T-helper 2 cell treated with Interferon-gamma antibody and Interleukin-4, amounts not matched to agents 5 μg/mL and 100 μg/mL, for 36 hours (primary cell): ENCODE results near the gene METRN.

Experiments
- DNase-seq: peaks from one replicate; pipeline ENCODE4 v3.0.0; 2021; ENCODE audit warnings: low spot score
- H3K27ac Mint-ChIP-seq: one replicate; pipeline ENCODE4 v1.8.0; 2021; ENCODE audit warnings: mild to moderate bottlenecking, mixed read lengths
- H3K27me3 Mint-ChIP-seq: one replicate; pipeline ENCODE4 v1.8.0; 2021; ENCODE audit warnings: low read depth, mixed read lengths
- H3K36me3 Mint-ChIP-seq: one replicate; pipeline ENCODE4 v1.8.0; 2021; ENCODE audit warnings: low read depth, mixed read lengths
- H3K4me1 Mint-ChIP-seq: one replicate; pipeline ENCODE4 v1.8.0; 2021; ENCODE audit warnings: low read depth, mixed read lengths
- H3K4me3 Mint-ChIP-seq: one replicate; pipeline ENCODE4 v1.8.0; 2022; ENCODE audit warnings: mild to moderate bottlenecking, moderate library complexity, mixed read lengths
- H3K9me3 Mint-ChIP-seq: one replicate; pipeline ENCODE4 v1.8.0; 2021; ENCODE audit warnings: mixed read lengths

The METRN gene

DNA sequence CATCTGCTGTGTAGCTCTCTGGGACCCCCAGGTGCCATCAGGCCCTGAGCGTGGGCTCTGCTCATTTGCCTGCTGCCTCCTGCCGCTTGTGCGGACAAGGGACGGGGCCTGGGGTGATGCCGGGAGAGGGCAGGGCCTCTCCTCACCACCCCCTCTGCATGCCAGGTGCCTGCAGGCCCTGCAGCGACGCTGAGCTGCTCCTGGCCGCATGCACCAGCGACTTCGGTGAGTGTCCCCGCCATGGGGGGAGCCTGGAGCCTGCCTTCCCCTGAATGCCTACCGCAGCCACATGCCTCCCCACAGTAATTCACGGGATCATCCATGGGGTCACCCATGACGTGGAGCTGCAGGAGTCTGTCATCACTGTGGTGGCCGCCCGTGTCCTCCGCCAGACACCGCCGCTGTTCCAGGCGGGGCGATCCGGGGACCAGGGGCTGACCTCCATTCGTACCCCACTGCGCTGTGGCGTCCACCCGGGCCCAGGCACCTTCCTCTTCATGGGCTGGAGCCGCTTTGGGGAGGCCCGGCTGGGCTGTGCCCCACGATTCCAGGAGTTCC, 1.9 kb downstream of the METRN start:
- Mint-ChIP-seq H3K27me3 (peaks cover 15% of the 10 kb centered on the region), H3K4me3 (no peak overlapping the region)

DNA sequence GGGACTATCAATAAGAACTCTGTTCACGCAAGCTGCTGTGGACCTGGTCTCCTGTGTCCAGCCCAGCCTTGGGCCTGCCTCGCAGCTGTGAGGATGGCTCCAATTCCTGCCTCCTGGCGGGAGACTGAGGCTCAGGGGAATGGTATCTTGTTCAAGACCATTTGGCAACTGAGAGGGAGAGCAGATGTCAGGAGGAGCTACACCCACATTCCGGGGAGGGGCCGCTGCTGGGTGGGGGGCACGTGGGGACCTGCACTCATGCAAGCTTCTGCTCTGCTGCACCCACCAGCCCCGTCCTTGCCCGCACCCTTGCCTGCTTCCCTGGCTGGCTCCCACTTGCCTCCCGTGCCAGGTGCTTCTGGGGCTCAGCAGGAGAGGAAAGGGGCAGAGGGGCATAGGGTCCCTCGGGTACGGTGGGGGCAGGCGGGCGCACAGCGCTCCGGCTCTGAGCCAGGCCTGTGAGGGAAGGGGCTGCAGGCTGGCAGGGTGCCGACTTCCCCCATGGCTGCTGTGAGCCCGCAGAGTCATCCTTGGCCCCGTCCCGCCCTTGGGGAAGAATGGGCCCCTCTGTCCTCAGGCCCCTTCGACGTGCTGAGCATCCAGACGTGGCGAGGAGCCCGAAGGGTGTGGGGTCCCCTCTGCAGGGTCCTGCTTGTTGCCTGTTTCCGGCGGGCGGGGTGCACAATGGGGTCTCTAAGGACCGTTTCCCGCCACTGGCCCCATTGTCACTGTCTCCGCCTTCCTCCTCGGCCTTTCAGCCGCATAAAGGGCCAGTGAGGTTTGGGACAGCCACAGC, 2.7 kb downstream of the METRN start:
- no peak for DNase-seq
- H3K4me1 Mint-ChIP-seq: peaks cover 3% of the 10 kb centered on the region
- no peak overlapping the region for H3K27ac Mint-ChIP-seq
- peaks cover 14% of the 10 kb centered on the region for H3K27me3 Mint-ChIP-seq
- H3K4me3 Mint-ChIP-seq: no peak overlapping the region
- H3K36me3 Mint-ChIP-seq: no peaks in the 10 kb centered on the region
- H3K9me3 Mint-ChIP-seq: no peaks in the 10 kb centered on the region

More for the DNA sequence above, 1.9 kb downstream of the METRN start:
- no peaks in the 10 kb centered on the region for H3K9me3 Mint-ChIP-seq
- no peaks in the 10 kb centered on the region for H3K36me3 Mint-ChIP-seq
- H3K4me1 Mint-ChIP-seq: peaks cover 3% of the 10 kb centered on the region
- H3K27ac Mint-ChIP-seq: no peak overlapping the region
- DNase-seq: no peak

DNA sequence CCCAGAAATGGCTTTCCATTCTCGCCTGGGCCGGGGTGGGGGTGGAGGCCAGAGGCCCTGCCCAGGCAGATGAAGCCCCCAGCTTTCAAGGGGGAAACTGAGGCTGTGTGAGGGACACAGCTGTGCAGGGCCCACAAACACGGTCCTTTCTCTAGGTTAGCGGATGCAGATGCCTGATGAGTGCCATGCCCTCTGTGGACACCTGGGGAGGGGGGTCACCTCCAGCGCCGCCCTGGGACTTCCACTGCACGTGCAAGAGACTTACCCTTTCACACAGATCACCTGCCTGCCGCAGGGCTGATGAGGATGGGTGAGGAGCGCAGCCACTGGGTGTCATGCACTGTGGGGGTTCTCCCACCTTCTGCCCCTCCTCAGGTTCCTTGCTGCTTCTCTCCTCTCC, 3.5 kb downstream of the METRN start:
- Mint-ChIP-seq H3K4me1 (peaks cover 3% of the 10 kb centered on the region), H3K36me3 (no peaks in the 10 kb centered on the region), H3K9me3 (no peaks in the 10 kb centered on the region), H3K4me3 (no peak overlapping the region), H3K27ac (no peak overlapping the region), H3K27me3 (peaks cover 11% of the 10 kb centered on the region)
- no peak for DNase-seq

DNA sequence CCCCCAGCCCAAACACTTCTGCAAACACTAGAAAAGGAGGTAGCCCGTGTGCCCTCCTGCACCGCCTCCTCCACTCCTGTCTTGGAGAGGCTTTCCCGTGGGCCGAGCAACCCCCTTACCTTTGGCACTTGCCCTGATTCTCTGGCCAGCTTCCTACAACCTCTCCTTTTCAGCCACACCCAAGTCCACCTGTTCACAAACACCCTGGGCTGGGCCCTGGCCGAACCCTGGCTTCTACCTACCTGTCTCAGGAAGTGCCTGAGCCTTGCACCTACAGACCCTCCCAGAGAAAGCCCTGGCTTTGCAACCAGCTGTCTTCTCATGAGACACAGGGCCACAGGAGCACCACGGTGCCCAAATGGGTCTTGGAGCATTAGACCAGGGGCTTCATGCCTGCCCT, 4.0 kb downstream of the METRN start:
- Mint-ChIP-seq H3K27ac (no peak overlapping the region), H3K36me3 (no peaks in the 10 kb centered on the region), H3K27me3 (peaks cover 10% of the 10 kb centered on the region), H3K4me1 (peaks cover 3% of the 10 kb centered on the region), H3K9me3 (no peaks in the 10 kb centered on the region), H3K4me3 (peak overlapping the region; percentile 17)
- no peak for DNase-seq

DNA sequence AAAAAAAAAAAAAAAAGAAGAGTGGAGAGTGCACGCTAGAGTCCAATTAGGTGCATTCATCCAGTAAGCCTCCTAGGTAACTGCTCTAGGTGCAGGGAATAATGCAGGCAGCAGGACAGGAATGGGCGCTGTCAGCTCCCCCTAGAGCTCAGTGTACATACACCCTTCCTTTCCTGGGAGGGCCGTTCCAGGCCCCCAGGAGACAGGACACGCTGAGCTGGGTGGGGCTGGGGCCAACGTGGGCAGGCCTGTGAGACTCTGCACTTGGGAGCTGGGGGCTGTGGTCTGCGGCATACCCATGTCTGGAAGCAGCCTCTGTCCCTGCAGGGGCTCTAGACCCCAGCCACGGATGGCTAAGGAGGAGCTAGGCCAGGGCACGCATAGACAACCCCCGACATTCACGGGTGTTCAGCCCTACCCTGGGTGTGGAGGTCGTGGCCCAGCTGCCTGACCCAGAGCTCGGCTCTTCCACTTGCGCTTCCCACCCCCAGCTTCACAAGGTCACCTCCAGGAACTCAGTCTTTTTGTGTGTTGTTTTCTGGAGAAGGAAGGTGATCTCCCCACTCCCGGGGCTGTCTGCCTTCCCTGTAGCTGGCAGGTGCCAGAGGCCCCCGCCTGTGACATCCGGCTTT, 5.0 kb downstream of the METRN start:
- peak overlapping the region; percentile 66 for H3K27ac Mint-ChIP-seq
- H3K9me3 Mint-ChIP-seq: no peaks in the 10 kb centered on the region
- H3K36me3 Mint-ChIP-seq: no peaks in the 10 kb centered on the region
- peak overlapping the region; percentile 77 for H3K4me3 Mint-ChIP-seq
- H3K27me3 Mint-ChIP-seq: peaks cover 8% of the 10 kb centered on the region
- no peak for DNase-seq
- peaks cover 3% of the 10 kb centered on the region for H3K4me1 Mint-ChIP-seq

DNA sequence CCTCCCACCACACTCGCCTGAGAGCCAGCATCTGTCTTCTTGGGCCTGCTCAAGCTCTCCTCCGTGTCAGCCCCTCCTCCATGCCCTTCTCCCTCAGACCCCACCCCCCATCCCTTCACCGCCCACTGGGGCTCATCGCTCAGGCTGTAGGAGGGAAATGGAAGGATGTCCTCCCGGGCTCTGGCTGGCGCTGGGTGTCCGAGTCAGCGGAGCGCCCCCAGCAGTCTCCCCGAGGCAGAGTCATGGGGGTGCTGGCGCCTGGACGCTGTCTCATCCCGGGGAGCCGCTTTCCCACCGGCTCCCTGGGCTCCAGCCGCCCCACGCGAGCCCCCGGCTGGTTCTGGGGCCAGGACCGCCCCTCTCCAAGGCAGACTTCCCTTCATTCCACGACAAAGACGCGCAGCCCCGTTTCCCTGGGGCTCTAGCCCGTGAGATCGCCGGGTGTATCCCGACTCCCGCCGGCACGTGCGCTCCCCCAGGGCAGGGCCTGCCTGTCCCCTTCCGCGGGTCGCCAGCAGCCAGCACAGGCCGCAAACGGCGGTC, 5.6 kb downstream of the METRN start:
- Mint-ChIP-seq H3K9me3 (no peaks in the 10 kb centered on the region), H3K4me3 (peak overlapping the region; percentile 77), H3K4me1 (peaks cover 3% of the 10 kb centered on the region), H3K27ac (peak overlapping the region; percentile 66), H3K27me3 (peaks cover 8% of the 10 kb centered on the region), H3K36me3 (no peaks in the 10 kb centered on the region)
- peak; percentile 56 for DNase-seq

DNA sequence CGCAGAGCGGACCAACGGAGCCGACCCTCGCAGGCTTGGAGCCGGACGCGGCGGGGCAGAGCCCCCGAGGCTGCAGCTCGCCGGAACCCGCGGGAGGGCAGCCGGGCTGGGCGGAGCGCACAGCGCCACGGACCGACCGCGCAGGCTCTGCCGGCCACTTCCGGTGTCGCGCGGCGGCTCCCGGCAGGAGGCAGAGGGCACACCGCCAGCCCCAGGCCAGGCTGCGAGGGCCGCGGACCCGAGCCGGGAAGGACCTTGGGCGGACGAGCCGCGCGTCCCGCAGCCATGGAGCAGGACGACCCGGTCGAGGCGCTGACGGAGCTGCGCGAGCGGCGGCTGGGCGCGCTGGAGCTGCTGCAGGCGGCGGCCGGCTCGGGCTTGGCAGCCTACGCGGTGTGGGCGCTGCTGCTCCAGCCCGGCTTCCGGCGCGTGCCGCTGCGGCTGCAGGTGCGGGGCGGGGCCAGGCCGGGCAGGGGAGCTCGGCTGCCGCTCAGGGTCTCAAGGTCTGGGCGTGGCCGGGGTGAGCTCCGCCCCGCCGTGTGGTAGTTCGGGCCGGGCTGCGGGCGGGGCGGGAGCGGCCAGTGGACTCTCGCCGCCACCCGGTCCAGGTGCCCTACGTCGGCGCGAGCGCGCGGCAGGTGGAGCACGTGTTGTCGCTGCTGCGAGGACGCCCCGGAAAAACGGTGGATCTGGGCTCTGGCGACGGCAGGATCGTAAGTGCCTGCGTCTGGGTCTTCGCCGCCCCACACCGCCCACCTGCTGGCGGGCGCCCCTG, 6.3 kb downstream of the METRN start, which contains the start of gene ANTKMT:
TSS of gene ANTKMT (plus strand) at position 157 of the 775 bp plus-strand sequence. CDS start at position 286, 129 bp downstream.
- Mint-ChIP-seq H3K36me3 (no peaks in the 10 kb centered on the region), H3K4me3 (peak within 1 kb of the TSS; percentile 77), H3K9me3 (no peaks in the 10 kb centered on the region), H3K27me3 (peaks cover 3% of the 10 kb centered on the region), H3K4me1 (peaks cover 3% of the 10 kb centered on the region), H3K27ac (peak within 1 kb of the TSS; percentile 66)
- peak; percentile 81 for DNase-seq

DNA sequence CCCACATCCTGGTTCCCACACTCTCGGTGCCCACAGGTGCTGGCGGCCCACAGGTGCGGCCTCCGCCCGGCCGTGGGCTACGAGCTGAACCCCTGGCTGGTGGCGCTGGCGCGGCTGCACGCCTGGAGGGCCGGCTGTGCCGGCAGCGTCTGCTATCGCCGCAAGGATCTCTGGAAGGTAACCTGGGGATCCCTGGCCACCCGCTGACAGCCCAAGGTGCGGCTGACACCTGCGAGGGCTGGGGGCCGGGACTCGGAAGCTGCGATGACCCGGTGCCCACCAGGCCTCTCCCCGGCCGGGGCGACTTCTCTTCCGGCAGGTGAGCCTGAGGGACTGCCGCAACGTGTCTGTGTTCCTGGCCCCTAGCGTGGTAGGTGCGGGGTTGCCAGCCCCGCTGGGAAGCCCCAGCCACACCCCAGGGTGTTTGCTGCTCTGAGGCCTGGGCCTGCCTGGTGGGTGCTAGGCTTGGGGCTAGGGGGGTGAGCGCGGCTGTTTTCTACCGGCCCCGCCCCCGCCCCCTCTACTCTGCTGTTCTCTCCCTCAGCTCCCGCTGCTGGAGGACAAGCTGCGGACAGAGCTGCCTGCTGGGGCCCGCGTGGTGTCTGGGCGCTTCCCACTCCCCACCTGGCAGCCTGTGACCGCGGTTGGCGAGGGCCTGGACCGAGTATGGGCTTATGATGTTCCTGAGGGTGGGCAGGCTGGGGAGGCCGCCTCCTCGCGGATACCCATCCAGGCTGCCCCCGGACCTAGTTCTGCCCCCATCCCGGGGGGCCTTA, 7.0 kb downstream of the METRN start:
- H3K4me3 Mint-ChIP-seq: peak overlapping the region; percentile 51
- peaks cover 3% of the 10 kb centered on the region for H3K4me1 Mint-ChIP-seq
- H3K9me3 Mint-ChIP-seq: no peaks in the 10 kb centered on the region
- H3K27ac Mint-ChIP-seq: peak overlapping the region; percentile 41
- H3K27me3 Mint-ChIP-seq: no peaks in the 10 kb centered on the region
- no peaks in the 10 kb centered on the region for H3K36me3 Mint-ChIP-seq
- no peak for DNase-seq

DNA sequence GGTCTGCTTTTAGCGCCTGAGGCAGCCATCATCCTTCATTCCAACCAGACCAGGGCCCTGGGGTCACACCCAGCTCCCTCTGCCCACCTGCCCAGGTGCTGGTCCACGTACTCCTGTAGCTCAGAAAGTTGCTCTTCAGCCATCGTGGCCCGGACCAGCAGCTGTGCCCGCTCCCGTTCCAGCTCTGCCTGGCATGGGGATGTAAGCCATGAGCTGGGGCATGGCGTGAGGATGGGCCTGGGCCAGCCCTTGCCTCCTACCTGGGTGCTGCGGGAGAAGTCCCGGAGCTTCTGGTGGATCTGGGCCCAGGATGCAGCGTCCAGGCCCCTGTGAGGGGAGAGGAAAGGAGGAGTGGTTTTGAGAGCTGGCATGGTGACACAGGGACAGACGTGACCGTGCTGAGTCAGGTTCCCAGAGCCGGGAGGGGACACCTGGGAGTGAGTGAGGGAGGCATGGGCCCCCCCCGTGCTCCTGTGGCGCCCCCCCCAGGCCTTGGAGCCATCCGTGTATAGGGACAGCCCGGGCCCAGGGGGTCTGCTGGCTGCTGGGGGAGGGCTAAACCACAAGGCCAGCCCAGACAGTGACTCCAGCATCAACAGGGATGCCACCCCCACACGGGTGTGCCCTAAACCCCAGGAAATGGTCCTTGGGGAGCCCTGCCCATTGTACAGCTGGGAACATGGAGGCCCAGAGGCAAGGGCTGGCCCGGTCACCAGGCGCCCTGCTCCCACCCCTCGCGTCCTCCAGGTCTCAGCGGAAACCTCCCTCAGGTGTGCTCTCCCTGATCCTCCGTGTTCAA, 8.1 kb downstream of the METRN start:
- Mint-ChIP-seq H3K27ac (no peak overlapping the region), H3K4me1 (peaks cover 3% of the 10 kb centered on the region), H3K36me3 (no peaks in the 10 kb centered on the region), H3K27me3 (no peaks in the 10 kb centered on the region), H3K4me3 (peak overlapping the region; percentile 48), H3K9me3 (no peaks in the 10 kb centered on the region)
- DNase-seq: no peak

DNA sequence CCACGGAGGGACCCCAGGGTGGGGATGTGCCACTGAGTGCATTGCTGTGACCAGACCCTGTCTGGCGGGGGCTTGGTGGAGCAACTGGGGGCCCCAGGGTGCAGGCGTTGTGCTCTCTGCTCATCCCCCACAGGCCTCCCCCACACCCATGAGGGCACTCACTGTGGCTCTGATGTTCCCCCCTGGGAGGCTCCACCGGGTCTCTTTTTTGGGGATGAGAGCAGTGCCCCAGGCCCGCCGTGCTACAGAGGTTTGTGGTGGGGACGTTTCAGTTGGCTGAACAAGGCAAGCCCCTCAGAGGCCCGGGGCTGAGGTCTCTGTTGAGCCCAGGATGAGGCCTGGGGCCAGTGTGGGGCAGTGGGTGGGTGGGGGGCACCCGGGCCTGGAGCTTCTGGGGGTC, 8.8 kb downstream of the METRN start:
- Mint-ChIP-seq H3K9me3 (no peaks in the 10 kb centered on the region), H3K27me3 (no peaks in the 10 kb centered on the region), H3K4me3 (no peak overlapping the region), H3K4me1 (peaks cover 3% of the 10 kb centered on the region), H3K27ac (no peak overlapping the region), H3K36me3 (no peaks in the 10 kb centered on the region)
- no peak for DNase-seq

DNA sequence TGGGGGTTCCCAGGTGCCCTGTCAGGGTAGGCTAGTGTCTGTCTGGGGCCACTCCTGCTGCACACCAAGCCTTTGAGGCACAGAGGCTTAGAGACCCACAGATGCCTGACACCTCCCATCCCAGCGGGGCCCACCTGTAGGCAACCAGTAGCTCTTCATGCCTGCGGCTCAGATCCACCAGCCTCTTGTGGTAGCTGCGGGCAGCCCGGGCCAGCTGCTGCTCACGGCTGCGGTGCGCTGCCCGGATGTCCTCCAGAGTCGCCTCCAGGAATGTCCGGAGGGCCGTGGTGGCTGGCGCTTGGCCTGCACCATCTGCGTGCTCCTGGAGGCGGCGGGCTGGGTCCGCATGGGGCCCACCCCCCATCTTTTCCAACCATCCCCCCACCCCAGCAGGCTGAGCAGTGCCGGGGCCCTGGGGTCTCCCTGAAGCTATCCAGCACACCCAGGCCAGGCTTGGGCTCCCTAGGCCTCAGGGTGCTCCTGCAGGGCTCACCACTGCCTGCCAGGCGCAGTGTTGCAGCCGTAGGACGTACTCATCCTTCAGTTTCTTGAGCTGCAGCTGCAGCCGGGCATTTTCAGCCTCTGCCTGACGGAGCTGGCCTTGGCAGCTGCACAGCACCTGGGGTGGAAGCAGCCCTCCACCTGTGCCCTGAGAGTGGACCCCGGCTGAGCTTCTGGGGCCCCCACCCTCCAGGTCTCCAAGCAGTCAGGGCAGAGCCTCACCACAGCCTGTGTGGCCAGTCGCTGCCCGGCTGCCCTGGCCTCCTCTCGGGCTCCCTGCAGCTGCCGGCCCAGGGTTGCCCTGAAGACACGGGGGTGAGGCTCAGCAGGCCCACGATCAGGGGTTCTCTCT, 9.5 kb downstream of the METRN start:
- no peak overlapping the region for H3K4me3 Mint-ChIP-seq
- H3K9me3 Mint-ChIP-seq: no peaks in the 10 kb centered on the region
- H3K36me3 Mint-ChIP-seq: no peaks in the 10 kb centered on the region
- no peak overlapping the region for H3K27ac Mint-ChIP-seq
- peaks cover 3% of the 10 kb centered on the region for H3K4me1 Mint-ChIP-seq
- no peak for DNase-seq
- no peaks in the 10 kb centered on the region for H3K27me3 Mint-ChIP-seq

DNA sequence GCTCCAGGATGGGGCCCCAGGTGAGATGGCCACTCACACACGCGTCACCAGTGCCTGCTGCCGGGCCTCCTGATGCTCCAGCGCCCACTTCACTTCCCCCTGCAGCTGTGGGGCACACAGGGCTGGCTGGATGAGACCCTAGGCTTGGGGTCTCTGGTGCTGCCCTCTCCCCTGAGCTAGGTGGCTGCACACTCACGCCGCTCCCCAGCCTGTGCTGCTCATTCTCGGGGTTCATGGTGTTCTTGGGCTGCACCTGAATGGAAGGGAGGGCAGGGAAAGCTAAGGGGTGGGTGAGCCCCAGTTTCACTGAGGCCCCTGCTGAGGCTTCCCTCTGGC, 10.1 kb downstream of the METRN start:
- H3K9me3 Mint-ChIP-seq: no peaks in the 10 kb centered on the region
- no peaks in the 10 kb centered on the region for H3K27me3 Mint-ChIP-seq
- H3K4me3 Mint-ChIP-seq: no peak overlapping the region
- no peaks in the 10 kb centered on the region for H3K36me3 Mint-ChIP-seq
- DNase-seq: no peak
- H3K4me1 Mint-ChIP-seq: peaks cover 3% of the 10 kb centered on the region
- H3K27ac Mint-ChIP-seq: no peak overlapping the region
